GM19463 (cell line): ENCODE measurements around the gene RUFY1.

Source experiments
- ATAC-seq: cut with Tn5 transposase; IDR thresholded peaks from one replicate; pipeline ENCODE4 v1.9.1; 2021; ENCODE audit warnings: mild to moderate bottlenecking, moderate library complexity; ENCODE audit not compliant: unreplicated experiment

RUFY1 gene

GRCh38 chr5:179601871-179602625, 51.7 kb downstream of the RUFY1 start:
- ATAC-seq, result no peak

DNA sequence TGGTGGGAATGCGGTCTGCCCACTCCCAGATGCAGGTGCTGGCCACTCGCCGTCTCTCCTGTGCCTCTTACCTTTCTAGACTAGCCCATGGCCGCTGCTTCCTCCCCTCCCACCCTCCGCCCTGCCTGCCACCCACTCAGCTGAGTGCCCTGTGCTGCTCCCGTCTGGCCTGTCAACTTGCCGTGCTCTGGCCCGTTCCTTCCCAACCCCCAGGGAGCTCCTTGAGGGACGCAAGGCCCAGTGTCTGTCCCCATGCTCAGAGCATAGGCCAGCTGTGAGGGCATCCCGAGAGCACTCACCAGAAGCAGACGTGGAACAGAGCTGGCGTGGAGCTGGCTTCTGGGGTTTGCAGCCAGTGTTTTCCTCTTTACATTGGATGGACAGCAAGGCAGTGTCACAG, 53.0 kb downstream of the RUFY1 start:
- ATAC-seq, result no peak

- no peak for ATAC-seq
Observed at GRCh38 chr5:179605026-179605833, 54.9 kb downstream of the RUFY1 start.

GRCh38 chr5:179606071-179606909, 55.9 kb downstream of the RUFY1 start:
- ATAC-seq, result no peak

DNA sequence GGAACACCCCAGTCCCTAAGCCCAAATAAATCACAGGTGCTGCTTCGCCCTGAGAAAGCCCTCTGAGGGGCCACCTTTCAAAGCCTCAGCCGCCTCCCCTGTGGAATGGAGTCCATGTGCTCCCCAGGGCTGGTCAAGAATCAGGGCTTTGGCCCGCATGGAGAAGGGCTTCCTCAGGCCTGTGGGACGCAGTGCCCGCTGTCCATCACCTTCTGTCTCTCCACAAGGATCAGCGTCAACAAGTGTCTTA, 56.5 kb downstream of the RUFY1 start:
- no peak for ATAC-seq

- ATAC-seq, result no peak
Observed at GRCh38 chr5:179607160-179607931, 57.0 kb downstream of the RUFY1 start.

DNA sequence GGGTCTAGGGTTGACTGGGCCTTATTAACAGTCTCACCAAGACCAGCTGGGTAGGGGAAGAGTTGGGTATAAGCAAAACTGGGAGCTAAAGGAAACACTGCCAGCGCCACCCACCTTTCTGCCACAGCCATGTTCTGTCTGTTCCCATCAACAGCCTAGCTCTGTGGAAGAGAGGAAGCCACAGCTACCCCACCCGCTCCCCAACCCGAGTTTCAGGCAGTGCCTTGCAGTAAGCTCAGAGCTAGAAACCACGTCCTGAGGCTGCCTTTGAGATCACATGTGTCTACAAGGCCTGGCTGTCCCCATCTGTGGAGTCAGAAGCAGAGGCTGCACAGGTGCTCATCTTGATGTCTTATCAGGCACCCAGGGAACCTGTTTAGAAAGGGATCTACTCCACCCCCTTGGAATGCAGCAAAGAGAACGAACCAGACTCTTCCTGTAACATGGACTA, 57.8 kb downstream of the RUFY1 start:
- ATAC-seq, result no peak

DNA sequence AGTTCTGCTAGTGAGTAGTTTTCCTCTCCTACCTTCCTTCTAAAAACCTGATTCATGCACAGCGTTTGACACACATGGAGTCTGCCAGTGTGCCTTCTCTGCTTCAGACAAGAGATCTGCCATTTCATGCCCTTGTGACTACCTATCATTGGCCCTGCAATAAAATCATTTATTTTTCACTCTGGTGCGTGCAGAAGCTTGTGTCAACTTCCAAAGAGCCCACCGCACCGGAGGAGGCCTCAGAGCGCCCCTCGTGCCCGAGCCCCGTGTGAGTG, 59.4 kb downstream of the RUFY1 start:
- ATAC-seq, result no peak

DNA sequence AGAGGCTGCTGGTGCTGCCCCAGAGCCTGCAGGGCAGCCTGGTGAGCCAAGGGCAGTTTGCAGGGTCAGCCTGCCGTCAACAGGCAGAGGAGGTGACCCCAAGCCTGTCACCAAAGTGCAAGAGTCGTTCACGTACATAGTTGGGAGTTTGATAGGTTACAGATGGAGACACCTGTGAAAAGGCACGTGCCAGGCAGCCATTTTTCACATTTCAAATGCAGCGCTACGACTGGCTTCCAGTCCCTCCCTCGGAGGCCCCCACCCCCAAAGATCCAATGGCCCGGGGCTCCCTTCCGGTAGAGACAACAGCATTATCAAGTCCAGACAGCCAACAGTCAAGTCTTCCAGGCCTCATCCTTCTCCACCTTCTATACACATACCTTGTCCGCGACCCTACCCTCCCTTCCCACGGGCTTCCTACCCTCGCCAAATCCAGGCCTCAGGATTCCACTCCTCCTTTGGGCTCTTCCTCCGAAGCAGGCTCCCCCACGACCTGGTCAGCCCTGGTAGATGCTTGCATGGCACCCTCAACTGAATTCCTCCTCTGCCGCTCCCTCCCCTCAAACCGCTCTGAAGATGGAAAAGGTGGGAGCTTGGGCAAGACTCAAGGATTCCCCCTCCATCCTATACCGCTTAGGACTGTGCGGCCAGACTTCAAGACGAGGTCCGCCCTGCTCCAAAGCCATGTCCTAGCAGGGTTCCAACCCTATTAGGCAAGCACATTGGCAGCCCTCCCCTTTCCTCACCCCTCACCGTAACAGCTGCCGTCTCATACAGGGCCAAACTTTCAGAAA, 60.0 kb downstream of the RUFY1 start:
- ATAC-seq, result no peak

GRCh38 chr5:179610903-179611265, 60.5 kb downstream of the RUFY1 start:
- ATAC-seq, result no peak

DNA sequence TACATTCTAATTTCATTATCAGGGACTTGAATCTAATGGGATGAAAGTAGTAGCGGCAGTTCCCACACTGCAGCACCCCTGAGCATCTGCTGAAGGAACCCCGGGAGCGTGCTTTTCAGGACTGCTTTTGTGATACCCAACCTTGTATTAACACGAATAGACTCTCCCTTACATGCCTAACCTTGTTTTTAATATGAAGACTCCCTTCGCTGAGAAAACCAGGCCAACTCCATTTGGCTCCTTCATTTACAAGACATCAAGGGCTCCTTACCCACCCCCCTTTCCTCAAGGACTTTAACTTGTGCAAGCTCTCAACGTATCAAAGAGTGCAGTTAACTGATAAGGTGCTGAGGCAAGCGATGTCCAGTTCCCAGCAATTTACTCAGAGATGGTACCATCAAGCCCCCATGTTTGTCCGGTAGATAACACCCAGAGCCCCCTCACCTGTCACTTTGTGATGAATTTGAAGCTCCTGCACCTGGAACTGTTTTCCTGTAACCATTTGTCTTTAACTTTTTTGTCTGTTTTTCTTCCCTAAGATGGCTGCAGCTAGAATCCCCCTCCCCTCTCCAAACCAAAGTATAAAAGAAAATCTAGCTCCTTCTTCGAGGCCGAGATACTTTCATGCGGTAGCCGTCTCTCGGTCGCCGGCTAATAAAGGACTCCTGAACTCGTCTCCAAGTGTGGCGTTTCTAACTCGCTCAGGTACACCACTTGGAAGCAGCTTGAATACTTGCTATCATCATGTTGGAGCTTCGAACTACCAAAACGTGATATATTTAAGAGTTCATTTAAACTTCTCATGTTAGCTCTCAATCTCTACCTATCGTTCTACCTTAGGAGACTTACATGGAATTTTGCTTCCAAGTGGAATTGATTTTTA, 62.5 kb downstream of the RUFY1 start:
- no peak for ATAC-seq

DNA sequence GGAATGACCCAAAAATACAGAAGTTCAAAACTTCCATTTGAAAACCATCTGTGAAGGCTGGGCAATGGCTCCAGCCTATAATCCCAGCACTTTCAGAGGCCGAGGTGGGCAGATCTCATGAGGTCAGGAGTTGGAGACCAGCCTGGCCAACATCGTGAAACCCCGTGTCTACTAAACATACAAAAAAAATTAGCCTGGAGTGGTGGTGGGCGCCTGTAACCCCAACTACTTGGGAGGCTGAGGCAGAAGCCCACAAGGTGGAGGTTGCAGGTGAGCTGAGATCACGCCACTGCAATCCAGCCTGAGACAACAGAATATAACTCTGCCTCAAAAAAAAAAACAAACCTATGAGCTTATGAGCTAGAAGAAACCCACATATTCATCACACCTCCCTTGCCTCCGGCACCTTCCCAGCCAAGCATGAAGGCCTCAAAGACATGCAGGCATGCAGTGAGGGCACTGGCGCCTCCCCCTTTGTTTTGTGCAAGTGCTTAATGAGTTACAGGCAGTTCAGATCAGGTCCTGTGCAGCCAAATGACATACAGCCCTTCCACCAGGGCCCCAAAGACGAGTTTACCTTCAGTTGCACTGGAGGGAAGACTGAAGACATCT, 63.2 kb downstream of the RUFY1 start:
- no peak for ATAC-seq

GRCh38 chr5:179614745-179615144, 64.4 kb downstream of the RUFY1 start:
- ATAC-seq, result no peak

DNA sequence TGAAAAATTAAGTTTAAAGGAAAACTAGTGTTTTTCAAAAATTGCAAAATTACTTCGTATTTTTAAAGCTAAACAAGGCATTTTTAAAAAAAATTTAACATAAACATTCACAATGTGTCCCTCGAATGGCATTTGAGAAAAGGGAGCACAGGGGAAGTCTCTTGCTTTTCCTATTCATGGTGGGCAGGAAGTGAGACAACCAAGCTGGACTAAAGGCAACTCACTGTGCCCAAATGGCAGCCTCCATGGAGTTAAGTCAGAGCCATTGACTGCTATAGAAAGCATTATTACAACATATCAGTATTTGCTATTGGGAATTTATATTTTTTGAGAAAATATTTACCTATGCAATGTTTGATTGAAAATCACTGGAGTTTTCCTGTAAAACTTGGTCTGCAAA, 64.8 kb downstream of the RUFY1 start:
- ATAC-seq, result no peak

- ATAC-seq, result no peak
Observed at GRCh38 chr5:179616002-179616594, 65.7 kb downstream of the RUFY1 start.

DNA sequence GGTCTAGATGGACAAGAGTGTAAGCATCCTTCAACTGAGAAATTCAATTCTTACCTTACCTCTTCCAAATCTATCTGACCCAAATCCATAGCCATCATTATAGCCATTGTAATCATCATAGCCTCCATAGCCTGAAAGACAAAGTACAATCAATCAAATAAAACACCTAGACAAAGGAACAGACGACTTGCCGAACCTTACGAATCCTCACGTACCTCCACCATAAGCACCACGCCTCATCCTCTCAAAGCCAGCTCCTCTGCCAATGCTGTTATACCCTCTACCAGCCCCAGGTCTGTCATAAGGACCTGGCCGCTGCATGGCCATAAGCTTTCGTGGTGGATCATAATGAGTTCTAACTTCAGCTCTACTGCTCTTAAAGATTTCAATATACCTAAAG, 67.6 kb downstream of the RUFY1 start:
- ATAC-seq, result no peak

GRCh38 chr5:179618923-179619554, 68.7 kb downstream of the RUFY1 start:
- no peak for ATAC-seq

DNA sequence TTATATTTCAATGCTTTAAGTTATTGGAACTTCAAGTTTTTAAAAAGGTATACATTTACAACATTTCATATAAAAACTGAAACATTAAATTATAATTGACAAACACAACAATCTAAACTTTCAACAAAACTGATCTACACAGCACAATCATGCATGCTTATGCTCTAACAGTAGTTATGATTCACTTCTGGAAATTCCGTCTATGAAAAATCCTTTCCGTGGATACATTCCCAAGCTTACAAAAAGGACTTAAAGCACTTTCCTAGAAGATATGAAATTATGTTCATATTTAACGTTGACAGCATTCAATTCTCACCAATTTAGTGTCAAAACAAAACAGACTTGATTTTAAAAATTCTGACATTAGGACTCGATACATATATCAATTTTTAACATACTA, 69.4 kb downstream of the RUFY1 start:
- ATAC-seq, result no peak
